HepG2 (cell line): ENCODE results near the gene AMBRA1. TPM values are rescaled to one million over a fixed set of nuclear protein-coding genes. Genes with fewer than 3 reads are reported as not detected.

ENCODE experiments used
- ATF7 ChIP-seq, 2 experiments: fragments of 450-650 bp in 1 of 2; sonication (generic) in 1 of 2; formaldehyde crosslinking in 1 of 2; IDR thresholded peaks; 2 replicates each; pipeline versions ENCODE4 v1.4.0 to v1.6.1; 2016 to 2020; ENCODE audit warnings: antibody characterized with exemption in 1 of 2, mild to moderate bottlenecking in 1 of 2, missing genetic modification reagents in 1 of 2
- CEBPZ ChIP-seq: IDR thresholded peaks from 2 replicates; pipeline ENCODE4 v1.6.1; 2012; ENCODE audit warnings: low read length, improper control_type of control experiment
- CREB1 ChIP-seq, 2 experiments: fragments of 450-650 bp in 1 of 2; IDR thresholded peaks; 2 replicates each; pipeline ENCODE4 v1.6.1; 2016 to 2017; ENCODE audit warnings: control low read depth in 1 of 2, mild to moderate bottlenecking in 1 of 2, missing compliant biosample characterization in 1 of 2, missing genetic modification characterization in 1 of 2
- ELF1 ChIP-seq: sonication (generic); formaldehyde crosslinking; IDR thresholded peaks from 2 replicates; pipeline ENCODE4 v1.4.0; 2020; ENCODE audit warnings: missing genetic modification reagents
- FOSL1 ChIP-seq: sonication (generic); formaldehyde crosslinking; IDR thresholded peaks from 2 replicates; pipeline ENCODE4 v1.9.0; 2021; ENCODE audit warnings: missing genetic modification reagents, borderline replicate concordance
- HMGXB4 ChIP-seq, 2 experiments: sonication (generic) in 1 of 2; formaldehyde crosslinking in 1 of 2; IDR thresholded peaks; 2 replicates each; pipeline versions ENCODE4 v1.4.0 to v1.6.1; 2018 to 2020; ENCODE audit warnings: missing genetic modification reagents in 2 of 2, borderline replicate concordance in 1 of 2, low read depth in 1 of 2, mild to moderate bottlenecking in 1 of 2, missing biosample characterization in 1 of 2
- IRF2 ChIP-seq: IDR thresholded peaks from 2 replicates; pipeline ENCODE4 v1.6.1; 2018; ENCODE audit warnings: missing genetic modification reagents, missing compliant biosample characterization
- KDM2A ChIP-seq: sonication (generic); formaldehyde crosslinking; IDR thresholded peaks from 2 replicates; pipeline ENCODE4 v1.4.0; 2020; ENCODE audit warnings: low read depth, missing genetic modification reagents, borderline replicate concordance
- MTA3 ChIP-seq: sonication (generic); formaldehyde crosslinking; IDR thresholded peaks from 2 replicates; pipeline ENCODE4 v1.4.0; 2020; ENCODE audit warnings: missing genetic modification reagents
- MXD3 ChIP-seq: IDR thresholded peaks from 2 replicates; pipeline ENCODE4 v1.6.1; 2016; ENCODE audit warnings: mild to moderate bottlenecking, missing biosample characterization, missing genetic modification reagents
- NPAS2 ChIP-seq: sonication (generic); formaldehyde crosslinking; IDR thresholded peaks from 2 replicates; pipeline ENCODE4 v1.8.0; 2022; ENCODE audit warnings: mild to moderate bottlenecking, missing genetic modification reagents, borderline replicate concordance
- NR3C1 ChIP-seq: sonication (generic); formaldehyde crosslinking; IDR thresholded peaks from 2 replicates; pipeline ENCODE4 v1.4.0; 2020; ENCODE audit warnings: missing genetic modification reagents
- SIN3A ChIP-seq: IDR thresholded peaks from 2 replicates; pipeline ENCODE4 v1.6.1; 2011; ENCODE audit warnings: low read depth, mild to moderate bottlenecking, control low read depth, low read length, borderline replicate concordance
- ZKSCAN1 ChIP-seq: fragments of 150-350 bp; IDR thresholded peaks from 2 replicates; pipeline ENCODE4 v1.6.1; 2014; ENCODE audit warnings: low read length
- ZNF468 ChIP-seq: sonication (generic); formaldehyde crosslinking; IDR thresholded peaks from 2 replicates; pipeline ENCODE4 v1.8.0; 2022; ENCODE audit warnings: mild to moderate bottlenecking, moderate library complexity, missing genetic modification reagents
- ZNF503 ChIP-seq: sonication (generic); formaldehyde crosslinking; IDR thresholded peaks from 2 replicates; pipeline ENCODE4 v1.4.0; 2020; ENCODE audit warnings: missing genetic modification reagents
- ZNF562 ChIP-seq: sonication (generic); formaldehyde crosslinking; IDR thresholded peaks from 2 replicates; pipeline ENCODE4 v1.8.0; 2022; ENCODE audit warnings: missing genetic modification reagents, borderline replicate concordance
- ZNF619 ChIP-seq: sonication (generic); formaldehyde crosslinking; IDR thresholded peaks from 2 replicates; pipeline ENCODE4 v1.4.0; 2020; ENCODE audit warnings: mild to moderate bottlenecking, missing genetic modification reagents
- ZNF737 ChIP-seq: sonication (generic); formaldehyde crosslinking; IDR thresholded peaks from 2 replicates; pipeline ENCODE4 v1.5.0; 2020; ENCODE audit warnings: missing genetic modification reagents, mild to moderate bottlenecking, borderline replicate concordance
- polyA plus RNA-seq, 8 experiments: library from polyadenylated mRNA; depleted of rRNA in 3 of 8; stranded (reverse) in 7 of 8; unstranded in 1 of 8; fragments of >200 nt; fragmentation: Illumina TruSeq in 4 of 8; extraction: Trizol in 4 of 8; gene quantifications; 2 replicates each; pipeline versions ENCODE4 v1.2.1 to v1.2.3, GENCODE V29; 2011 to 2016; ENCODE audit warnings: low read depth in 4 of 8, missing spikeins in 1 of 8, mixed read lengths in 1 of 8; ENCODE audit not compliant: insufficient read depth in 1 of 8
- total RNA-seq, 5 experiments: library from RNA; depleted of rRNA; stranded (reverse); fragments of >200 nt; fragmentation: Illumina TruSeq; extraction: Trizol; gene quantifications; 2 replicates each; pipeline ENCODE4 v1.2.3, GENCODE V29; 2016; ENCODE audit warnings: low read depth in 1 of 5

AMBRA1 gene
- total and polyA plus RNA-seq, 2 of the 13 experiments (the other 11 are each of a cell fraction or from before 2014, with no cell fraction given) = 15.7 to 26.0 TPM

- TF ChIP-seq HMGXB4 (CRISPR knock-in tag; IDR thresholded peaks at IDR 0.05; ENCODE audit: borderline replicate concordance in 1 of 2, low read depth in 1 of 2) = peak in 1 of 2 experiments; percentile 85; a peak in 2 of 4 replicates
- TF ChIP-seq FOSL1 = peak; percentile 72; the same call in 1 of the 2 replicates
- peak; percentile 95 for TF ChIP-seq ZNF503 (CRISPR knock-in tag)
- TF ChIP-seq MTA3 (CRISPR knock-in tag) = no peak
- TF ChIP-seq ZNF619 (CRISPR knock-in tag) = peak; percentile 97
- TF ChIP-seq KDM2A (CRISPR knock-in tag) = peak; percentile 98
- no peak for TF ChIP-seq CREB1 (IDR thresholded peaks at IDR 0.05)
- TF ChIP-seq CREB1 (CRISPR knock-in tag; IDR thresholded peaks at IDR 0.05) = no peak
- TF ChIP-seq ATF7 (IDR thresholded peaks at IDR 0.05) = no peak
- no peak for TF ChIP-seq ATF7 (CRISPR knock-in tag; IDR thresholded peaks at IDR 0.05)
- 0 out of 2 replicates have a peak, but pooled peaks have one; percentile 33 for TF ChIP-seq NPAS2 (CRISPR knock-in tag)
- TF ChIP-seq ZNF737 (CRISPR knock-in tag) = peak; percentile 89; the same call in 1 of the 2 replicates
- no peak for TF ChIP-seq ZKSCAN1
- TF ChIP-seq MXD3 = peak; percentile 99
- 0 out of 2 replicates have a peak, but pooled peaks have one; percentile 66 for TF ChIP-seq ZNF468 (CRISPR knock-in tag)
- TF ChIP-seq SIN3A = peak; percentile 99
- peak; percentile 76 for TF ChIP-seq ELF1
- no peak for TF ChIP-seq NR3C1
- TF ChIP-seq CEBPZ = no peak
- TF ChIP-seq ZNF562 (CRISPR knock-in tag) = no peak
- peak; percentile 95 for TF ChIP-seq IRF2
Observed at GRCh38 chr11:46392421-46393230, 201.2 kb downstream of the AMBRA1 start (continued).
